Pancreas (tissue), 10 donors: Measurements from ENCODE around the gene SLC1A6. TPM values are rescaled to one million over a fixed set of nuclear protein-coding genes. Genes with fewer than 3 reads are reported as not detected.

ENCODE experiments used
- ATAC-seq, 4 donors: fragments of 200-7000 bp; cut with Tn5 transposase; one replicate each; pipeline versions ENCODE4 v1.8.0 to v1.9.1; 2020; ENCODE audit warnings: mild to moderate bottlenecking in 4 of 4, moderate library complexity in 4 of 4
- DNase-seq, 6 donors: peaks; one replicate each; pipeline ENCODE4 v3.0.0-alpha.2; 2020
- FAIRE-seq: peaks from 2 replicates; lab custom pipeline; 2012; peaks lifted over from hg19 to GRCh38; lab: Jason Lieb, UNC
- H3K27ac ChIP-seq, 4 donors: fragments of 200-600 bp; sonication (generic); 1 replicate in 3 of 4; 2 replicates in 1 of 4; pipeline versions ENCODE4 v1.5.0 to v1.8.0; 2020
- H3K27me3 ChIP-seq, 4 donors: fragments of 200-600 bp; one replicate each; pipeline ENCODE4 v1.8.0; 2021
- H3K36me3 ChIP-seq, 3 donors: fragments of 200-600 bp; sonication (generic) in 1 of 3; one replicate each; pipeline versions ENCODE4 v1.5.0 to v1.8.0; 2020 to 2021
- H3K4me1 ChIP-seq, 3 donors: fragments of 200-600 bp; one replicate each; pipeline ENCODE4 v1.8.0; 2021
- H3K4me3 ChIP-seq, 4 donors: fragments of 200-600 bp; sonication (generic) in 2 of 4; one replicate each; pipeline versions ENCODE4 v1.5.0 to v1.8.0; 2020 to 2021
- H3K9me3 ChIP-seq, 4 donors: fragments of 200-600 bp; one replicate each; pipeline ENCODE4 v1.8.0; 2021
- WGBS, 2 donors: extraction: QIAGEN DNeasy Blood & Tissue Kit; methylation state at CpG; one replicate each; pipeline ENCODE4 v1.1.7; 2013; 5-methylcytosine and 5-hydroxymethylcytosine counted together
- intact Hi-C, 3 donors: fragments of 100-400 bp; cut with DNase I; formaldehyde crosslinking; loops; one replicate each; pipeline versions ENCODE4 v1.11.1 to v1.14.2; 2022
- polyA plus RNA-seq, 2 donors: library from polyadenylated mRNA; stranded (reverse); fragments of 200-250 nt; gene quantifications; one replicate each; pipeline ENCODE4 v1.2.3, GENCODE V29; 2013
- total RNA-seq, 6 donors: library from RNA; stranded (reverse); fragmentation: NEBNext Ultra II Directional in 4 of 6; extraction: Animal tissue kit (Norgen Biotek cat#: 25700) in 4 of 6; gene quantifications; one replicate each; pipeline versions ENCODE4 v1.2.1 to v1.2.4, GENCODE V29; 2021 to 2023
- TF ChIP-seq, protein P1 (sequence below), 4 donors: fragments of 200-600 bp; sonication (generic) in 3 of 4; IDR thresholded peaks; one replicate each; pipeline versions ENCODE4 v1.5.0 to v1.8.0; 2021; ENCODE audit warnings: antibody characterized with exemption in 4 of 4
- donor health status: healthy with polysubstance abuse.
- donor health status: DM: no; HTN: no; CAD: no; lungs with moderate emphysema.
- donor health status: DM: no; HTN: no; CAD: no.
- donor health status: control.
- donor health status: control.
- donor health status: Bipolar disorder and iron deficiency.
- donor health status: DM: yes; HTN: yes; CAD: no.
- donor health status: DM: no; HTN: no; CAD: no.
- donor health status: DM: no; HTN: no; CAD: no.
- donor health status: DM: yes; HTN: yes; CAD: no.

The SLC1A6 gene
- total and polyA plus RNA-seq, 8 donors, result 0.15 to 0.38 (median 0.23) TPM; not detected in 5

DNA sequence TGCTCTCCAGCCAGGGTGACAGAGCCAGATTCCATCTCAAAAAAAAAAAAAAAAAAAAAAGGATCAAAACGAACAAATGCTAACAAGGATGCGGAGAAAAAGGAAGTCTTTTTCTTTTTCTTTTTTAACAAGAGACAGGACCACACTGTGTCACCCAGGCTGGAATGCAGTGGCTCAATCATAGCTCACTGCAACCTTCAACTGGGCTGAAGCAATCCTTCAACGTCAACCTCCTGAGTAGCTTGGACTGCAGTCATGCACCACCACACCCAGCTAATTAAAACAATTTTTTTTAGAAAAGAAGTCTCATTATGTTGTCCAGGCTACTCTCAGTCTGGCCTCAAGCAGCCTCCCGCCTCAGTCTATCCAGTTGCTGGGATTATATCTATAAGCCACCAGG is 73.0 kb downstream of the SLC1A6 start:
- intact Hi-C loops, result no loop called here
- no peaks in the 10 kb centered on the region for H3K36me3 ChIP-seq
- no peaks in the 10 kb centered on the region for H3K4me1 ChIP-seq
- DNase-seq (no peak), FAIRE-seq (no peak), ATAC-seq (no peak)
- H3K27ac ChIP-seq, result no peak overlapping the region
- H3K9me3 ChIP-seq, result no peaks in the 10 kb centered on the region
- TF ChIP-seq, protein P1, sequence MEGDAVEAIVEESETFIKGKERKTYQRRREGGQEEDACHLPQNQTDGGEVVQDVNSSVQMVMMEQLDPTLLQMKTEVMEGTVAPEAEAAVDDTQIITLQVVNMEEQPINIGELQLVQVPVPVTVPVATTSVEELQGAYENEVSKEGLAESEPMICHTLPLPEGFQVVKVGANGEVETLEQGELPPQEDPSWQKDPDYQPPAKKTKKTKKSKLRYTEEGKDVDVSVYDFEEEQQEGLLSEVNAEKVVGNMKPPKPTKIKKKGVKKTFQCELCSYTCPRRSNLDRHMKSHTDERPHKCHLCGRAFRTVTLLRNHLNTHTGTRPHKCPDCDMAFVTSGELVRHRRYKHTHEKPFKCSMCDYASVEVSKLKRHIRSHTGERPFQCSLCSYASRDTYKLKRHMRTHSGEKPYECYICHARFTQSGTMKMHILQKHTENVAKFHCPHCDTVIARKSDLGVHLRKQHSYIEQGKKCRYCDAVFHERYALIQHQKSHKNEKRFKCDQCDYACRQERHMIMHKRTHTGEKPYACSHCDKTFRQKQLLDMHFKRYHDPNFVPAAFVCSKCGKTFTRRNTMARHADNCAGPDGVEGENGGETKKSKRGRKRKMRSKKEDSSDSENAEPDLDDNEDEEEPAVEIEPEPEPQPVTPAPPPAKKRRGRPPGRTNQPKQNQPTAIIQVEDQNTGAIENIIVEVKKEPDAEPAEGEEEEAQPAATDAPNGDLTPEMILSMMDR (IDR thresholded peaks at IDR 0.05), result no peak
- no peak overlapping the region for H3K4me3 ChIP-seq
- peaks cover 0 to 3% (median 0%) of the 10 kb centered on the region in 4 donors for H3K27me3 ChIP-seq
- WGBS, 2 donors, result 63 to 64% methylated on average over 4 of the region's 4 CpGs

DNA sequence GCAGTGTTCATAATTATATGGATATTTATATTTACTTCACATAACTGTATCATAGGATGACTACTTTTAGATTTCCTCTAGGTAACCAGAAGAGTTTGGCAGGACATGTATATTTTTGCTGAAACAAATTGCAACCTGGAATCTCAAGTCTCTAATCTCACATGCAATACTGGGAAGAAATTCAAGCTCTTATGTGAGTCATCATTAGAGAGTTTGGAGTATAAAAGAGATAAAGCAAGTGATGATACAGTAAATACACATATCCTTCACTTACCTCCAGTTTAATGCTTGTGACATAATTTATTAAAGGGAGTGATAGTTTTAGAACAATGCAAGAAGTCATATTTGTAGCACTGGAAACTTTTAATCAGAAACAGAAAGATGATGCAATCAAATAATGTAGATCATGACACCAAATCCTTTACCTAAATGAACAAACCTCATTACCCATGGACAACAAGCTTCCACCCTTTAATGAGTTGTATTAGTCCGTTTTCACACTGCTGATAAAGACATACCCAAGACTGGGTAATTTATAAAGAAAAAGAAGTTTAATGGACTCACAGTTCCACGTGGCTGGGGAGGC is 77.9 kb downstream of the SLC1A6 start:
- intact Hi-C loops, result no loop called here
- ATAC-seq, result no peak

More for the DNA sequence above, 77.9 kb downstream of the SLC1A6 start:
- no peak overlapping the region for H3K4me3 ChIP-seq
- no peak for DNase-seq
- no peaks in the 10 kb centered on the region for H3K36me3 ChIP-seq
- TF ChIP-seq, protein P1 (IDR thresholded peaks at IDR 0.05), result no peak
- no peaks in the 10 kb centered on the region for H3K4me1 ChIP-seq
- H3K27me3 ChIP-seq, result peaks cover 0 to 3% (median 0%) of the 10 kb centered on the region in 4 donors
- 9 to 19% methylated on average over 2 of the region's 2 CpGs for WGBS, 2 donors
- no peak overlapping the region for H3K27ac ChIP-seq
- FAIRE-seq, result no peak
- no peaks in the 10 kb centered on the region for H3K9me3 ChIP-seq

Other genes starting within 250 kb of the SLC1A6 start
- 1 to 10 TPM in 2 of 6 donors, under 1 TPM in 4; 0.31 to 4.5 (median 0.83) TPM for gene ADGRE2, start 201.3 kb downstream of the SLC1A6 start, total RNA-seq
- under 1 TPM; 0.31 to 0.65 TPM for gene ADGRE2, start 201.3 kb downstream of the SLC1A6 start, polyA plus RNA-seq
- gene OR7A5, start 144.7 kb downstream of the SLC1A6 start, total RNA-seq, result not detected
- gene OR7A5, start 144.7 kb downstream of the SLC1A6 start, polyA plus RNA-seq, result not detected
- under 1 TPM in 1 of 6 donors, not detected in 5; 0.03 TPM for gene OR7C1, start 144.7 kb downstream of the SLC1A6 start, total RNA-seq
- gene OR7C1, start 144.7 kb downstream of the SLC1A6 start, polyA plus RNA-seq, result not detected
- not detected for gene OR7A10, start 130.9 kb downstream of the SLC1A6 start, total RNA-seq
- gene OR7A10, start 130.9 kb downstream of the SLC1A6 start, polyA plus RNA-seq, result not detected
- not detected for gene OR7A17, start 93.7 kb downstream of the SLC1A6 start, total RNA-seq
- gene OR7A17, start 93.7 kb downstream of the SLC1A6 start, polyA plus RNA-seq, result not detected
- gene OR7C2, start 38.4 kb downstream of the SLC1A6 start, total RNA-seq, result not detected
- not detected for gene OR7C2, start 38.4 kb downstream of the SLC1A6 start, polyA plus RNA-seq
- gene CASP14, start 69.6 kb upstream of the SLC1A6 start, total RNA-seq, result under 1 TPM in 3 of 6 donors, not detected in 3; 0.14 to 0.25 (median 0.14) TPM
- gene CASP14, start 69.6 kb upstream of the SLC1A6 start, polyA plus RNA-seq, result under 1 TPM; 0.04 to 0.73 TPM
- not detected for gene OR1I1, start 102.3 kb upstream of the SLC1A6 start, total RNA-seq
- gene OR1I1, start 102.3 kb upstream of the SLC1A6 start, polyA plus RNA-seq, result not detected
- 1 to 10 TPM; 2.5 to 5.2 (median 3.3) TPM for gene SYDE1, start 127.5 kb upstream of the SLC1A6 start, total RNA-seq
- gene SYDE1, start 127.5 kb upstream of the SLC1A6 start, polyA plus RNA-seq, result 1 to 10 TPM; 5.8 to 6.1 TPM
- gene NOTCH3, start 221.1 kb upstream of the SLC1A6 start, total RNA-seq, result 10 to 100 TPM in 5 of 6 donors, 1 to 10 TPM in 1; 8.4 to 29.4 (median 13.4) TPM
- gene NOTCH3, start 221.1 kb upstream of the SLC1A6 start, polyA plus RNA-seq, result 1 to 10 TPM; 7.3 to 8.0 TPM